Effector memory CD8-positive, alpha-beta T cell (primary cell): ENCODE results near the gene HMGCS2.
"Not testable (repeated sequence)": the region's sequence is repeated elsewhere in the genome, so short reads cannot be mapped to it uniquely, and the experiment has no call there.

Experiments
- ATAC-seq: fragments of 150-1000 bp; cut with Tn5 transposase; replicated peaks from 2 replicates; pipeline ENCODE4 v1.10.0; 2021; ENCODE audit warnings: mild to moderate bottlenecking, moderate library complexity
- DNase-seq, 3 experiments: peaks; one replicate each; pipeline ENCODE4 v3.0.0; 2021
- H3K27ac Mint-ChIP-seq, 2 donors: one replicate each; pipeline ENCODE4 v1.8.0; 2022; ENCODE audit warnings: mild to moderate bottlenecking in 2 of 2, mixed read lengths in 2 of 2, moderate library complexity in 2 of 2
- H3K27me3 Mint-ChIP-seq, 2 donors: one replicate each; pipeline ENCODE4 v1.8.0; 2022; ENCODE audit warnings: mixed read lengths in 2 of 2
- H3K36me3 Mint-ChIP-seq: one replicate; pipeline ENCODE4 v1.8.0; 2022; ENCODE audit warnings: mild to moderate bottlenecking, moderate library complexity, mixed read lengths; ENCODE audit not compliant: insufficient read depth
- H3K4me1 Mint-ChIP-seq, 2 donors: one replicate each; pipeline ENCODE4 v1.8.0; 2022; ENCODE audit warnings: low read depth in 2 of 2, mixed read lengths in 2 of 2
- H3K4me3 Mint-ChIP-seq, 2 donors: one replicate each; pipeline ENCODE4 v1.8.0; 2022; ENCODE audit warnings: mild to moderate bottlenecking in 2 of 2, mixed read lengths in 2 of 2, moderate library complexity in 2 of 2
- H3K9me3 Mint-ChIP-seq, 2 donors: one replicate each; pipeline ENCODE4 v1.8.0; 2022; ENCODE audit warnings: mixed read lengths in 2 of 2

HMGCS2 gene

DNA sequence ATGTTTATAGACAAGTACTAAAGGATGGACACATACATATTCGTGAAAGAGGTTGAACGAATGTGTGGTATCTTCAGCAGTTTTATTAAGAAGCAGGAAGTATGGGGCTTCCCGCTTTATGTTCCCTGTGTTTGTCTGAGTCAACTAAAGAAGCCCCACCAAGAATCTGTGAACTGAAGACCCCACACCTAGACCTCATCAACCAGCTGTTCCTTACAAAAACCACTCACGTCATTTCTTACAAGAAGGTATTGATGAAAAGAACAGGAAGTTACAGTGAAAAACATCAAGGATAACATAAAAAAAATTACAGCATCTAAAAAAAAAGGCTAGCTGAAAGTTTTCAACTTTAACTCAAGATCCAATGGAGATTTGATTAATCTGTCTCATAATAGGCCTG is 30.3 kb upstream of the HMGCS2 start:
- no peak overlapping the region for H3K27ac Mint-ChIP-seq
- H3K9me3 Mint-ChIP-seq, result no peaks in the 10 kb centered on the region
- no peaks in the 10 kb centered on the region for H3K4me1 Mint-ChIP-seq
- DNase-seq (no peak), ATAC-seq (no peak)
- H3K36me3 Mint-ChIP-seq, result peaks cover 3% of the 10 kb centered on the region
- no peak overlapping the region for H3K4me3 Mint-ChIP-seq
- peaks cover 0 to 19% of the 10 kb centered on the region in 2 donors for H3K27me3 Mint-ChIP-seq

- H3K36me3 Mint-ChIP-seq, result peaks cover 3% of the 10 kb centered on the region
- no peak overlapping the region for H3K27ac Mint-ChIP-seq
- no peaks in the 10 kb centered on the region for H3K4me1 Mint-ChIP-seq
- H3K4me3 Mint-ChIP-seq, result no peak overlapping the region
- ATAC-seq (no peak), DNase-seq (no peak)
- no peaks in the 10 kb centered on the region for H3K9me3 Mint-ChIP-seq
- peaks cover 0 to 33% of the 10 kb centered on the region in 2 donors for H3K27me3 Mint-ChIP-seq
These were observed 28.9 kb upstream of the HMGCS2 start for GRCh38 chr1:119797606-119798005.

GRCh38 chr1:119797162-119797561 is 28.5 kb upstream of the HMGCS2 start:
- no peak for ATAC-seq
- H3K9me3 Mint-ChIP-seq, result no peaks in the 10 kb centered on the region
- DNase-seq, result no peak
- H3K36me3 Mint-ChIP-seq, result peaks cover 3% of the 10 kb centered on the region
- no peak overlapping the region for H3K27ac Mint-ChIP-seq
- peaks cover 0 to 35% of the 10 kb centered on the region in 2 donors for H3K27me3 Mint-ChIP-seq
- H3K4me1 Mint-ChIP-seq, result no peaks in the 10 kb centered on the region
- no peak overlapping the region for H3K4me3 Mint-ChIP-seq

- H3K36me3 Mint-ChIP-seq, result no peaks in the 10 kb centered on the region
These were observed 26.8 kb upstream of the HMGCS2 start for GRCh38 chr1:119795261-119796200.

GRCh38 chr1:119794876-119795240 is 26.2 kb upstream of the HMGCS2 start:
- H3K27ac Mint-ChIP-seq, result no peak overlapping the region
- H3K4me1 Mint-ChIP-seq, result no peaks in the 10 kb centered on the region
- H3K27me3 Mint-ChIP-seq, result peaks cover 12 to 53% of the 10 kb centered on the region in 2 donors
- DNase-seq (no peak), ATAC-seq (no peak)
- no peaks in the 10 kb centered on the region for H3K9me3 Mint-ChIP-seq
- H3K4me3 Mint-ChIP-seq, result no peak overlapping the region
- no peaks in the 10 kb centered on the region for H3K36me3 Mint-ChIP-seq

More at GRCh38 chr1:119795261-119796200, 26.8 kb upstream of the HMGCS2 start:
- no peaks in the 10 kb centered on the region for H3K9me3 Mint-ChIP-seq
- ATAC-seq (no peak), DNase-seq (no peak)
- no peaks in the 10 kb centered on the region for H3K4me1 Mint-ChIP-seq
- H3K4me3 Mint-ChIP-seq, result no peak overlapping the region
- peaks cover 7 to 46% of the 10 kb centered on the region in 2 donors for H3K27me3 Mint-ChIP-seq
- no peak overlapping the region for H3K27ac Mint-ChIP-seq

- no peaks in the 10 kb centered on the region for H3K9me3 Mint-ChIP-seq
- peaks cover 12 to 56% of the 10 kb centered on the region in 2 donors for H3K27me3 Mint-ChIP-seq
- no peak overlapping the region for H3K4me3 Mint-ChIP-seq
- ATAC-seq (no peak), DNase-seq (no peak)
- no peaks in the 10 kb centered on the region for H3K36me3 Mint-ChIP-seq
- no peaks in the 10 kb centered on the region for H3K4me1 Mint-ChIP-seq
- peak overlapping the region in 1 of 2 donors; percentile 47 for H3K27ac Mint-ChIP-seq
These were observed 25.6 kb upstream of the HMGCS2 start for GRCh38 chr1:119794230-119794875.

- no peak for DNase-seq
- Mint-ChIP-seq H3K4me1 (no peaks in the 10 kb centered on the region), H3K4me3 (no peak overlapping the region), H3K27me3 (peaks cover 12 to 51% of the 10 kb centered on the region in 2 donors), H3K36me3 (no peaks in the 10 kb centered on the region), H3K27ac (no peak overlapping the region), H3K9me3 (no peaks in the 10 kb centered on the region)
- no peak for ATAC-seq
These were observed 22.7 kb upstream of the HMGCS2 start for GRCh38 chr1:119791377-119791776.

GRCh38 chr1:119790451-119791198 is 21.9 kb upstream of the HMGCS2 start:
- Mint-ChIP-seq H3K36me3 (no peaks in the 10 kb centered on the region), H3K4me1 (no peaks in the 10 kb centered on the region), H3K27ac (no peak overlapping the region), H3K9me3 (no peaks in the 10 kb centered on the region), H3K4me3 (no peak overlapping the region), H3K27me3 (peaks cover 12 to 58% of the 10 kb centered on the region in 2 donors)
- DNase-seq (no peak), ATAC-seq (no peak)

GRCh38 chr1:119787776-119788175 is 19.1 kb upstream of the HMGCS2 start:
- ATAC-seq (no peak), DNase-seq (no peak)
- Mint-ChIP-seq H3K27ac (no peak overlapping the region), H3K4me3 (no peak overlapping the region), H3K27me3 (peaks cover 12 to 42% of the 10 kb centered on the region in 2 donors), H3K36me3 (no peaks in the 10 kb centered on the region), H3K9me3 (no peaks in the 10 kb centered on the region), H3K4me1 (no peaks in the 10 kb centered on the region)

DNA sequence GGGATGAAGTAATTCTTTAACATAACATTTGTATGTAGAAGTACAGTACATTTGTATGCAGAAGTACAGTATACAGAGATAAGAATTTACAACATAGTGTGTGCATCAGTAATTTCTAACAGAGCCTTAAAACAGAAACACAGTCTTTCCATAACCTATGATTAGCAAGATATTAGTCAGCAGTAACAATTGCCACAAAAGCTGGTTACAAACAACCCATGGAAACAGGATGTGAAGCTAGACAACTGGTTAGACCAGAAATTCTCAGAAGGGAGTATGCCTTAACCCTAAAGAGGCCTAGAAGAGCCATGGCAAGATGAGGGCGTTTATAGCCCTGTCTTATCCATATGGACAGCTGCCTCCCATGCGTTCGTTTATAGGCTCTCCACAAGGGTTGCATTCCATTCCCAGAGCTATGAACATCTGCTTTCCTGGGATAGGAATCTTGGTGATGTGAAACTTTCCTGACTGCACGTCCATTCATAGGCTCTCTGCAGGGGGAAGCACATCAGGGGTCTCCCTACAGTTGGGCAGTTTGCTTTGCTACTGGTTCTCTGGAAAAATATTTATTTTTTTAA is 17.9 kb upstream of the HMGCS2 start:
- not testable (repeated sequence) for H3K36me3 Mint-ChIP-seq, H3K27ac Mint-ChIP-seq, DNase-seq, H3K4me1 Mint-ChIP-seq, ATAC-seq, H3K4me3 Mint-ChIP-seq, H3K9me3 Mint-ChIP-seq
- H3K27me3 Mint-ChIP-seq, result peaks cover 12 to 45% of the 10 kb centered on the region in 2 donors

- H3K9me3 Mint-ChIP-seq, H3K4me1 Mint-ChIP-seq, H3K4me3 Mint-ChIP-seq, H3K27ac Mint-ChIP-seq, ATAC-seq, DNase-seq, H3K36me3 Mint-ChIP-seq: not testable (repeated sequence)
- peaks cover 10 to 39% of the 10 kb centered on the region in 2 donors for H3K27me3 Mint-ChIP-seq
These were observed 17.3 kb upstream of the HMGCS2 start for GRCh38 chr1:119786046-119786445.

DNA sequence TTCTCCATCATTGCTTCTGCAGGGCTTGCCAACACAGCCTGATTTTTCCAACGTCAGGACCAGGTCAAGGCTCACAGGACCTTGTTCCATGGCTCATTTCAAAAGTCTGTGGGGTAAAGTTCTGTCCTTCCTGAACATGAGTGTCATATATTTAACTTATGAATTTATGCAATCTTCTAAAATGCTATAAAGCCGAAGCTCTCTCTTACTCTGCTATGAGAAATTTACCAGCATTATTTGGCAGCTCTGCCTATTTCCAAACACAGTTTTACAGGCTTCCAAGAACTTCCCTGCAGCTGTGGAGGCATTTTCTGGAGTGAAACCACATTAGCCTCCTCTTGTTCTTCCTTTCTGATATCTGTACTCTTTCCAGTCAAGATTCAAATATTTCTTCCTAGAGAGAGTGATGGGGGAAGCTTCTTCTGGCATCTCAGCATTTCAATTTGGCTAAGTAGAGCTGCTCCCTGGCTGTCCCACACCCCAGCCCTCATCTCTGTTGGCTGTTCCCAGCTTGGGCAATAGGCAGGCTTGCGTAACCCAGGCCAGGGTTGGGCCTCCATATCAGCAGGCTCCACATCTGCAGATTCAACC is 15.6 kb upstream of the HMGCS2 start:
- ATAC-seq, result no peak
- H3K9me3 Mint-ChIP-seq, result no peaks in the 10 kb centered on the region
- no peak overlapping the region for H3K4me3 Mint-ChIP-seq
- H3K27ac Mint-ChIP-seq, result no peak overlapping the region
- H3K36me3 Mint-ChIP-seq, result no peaks in the 10 kb centered on the region
- H3K27me3 Mint-ChIP-seq, result peaks cover 5 to 34% of the 10 kb centered on the region in 2 donors
- H3K4me1 Mint-ChIP-seq, result peaks cover 0 to 2% of the 10 kb centered on the region in 2 donors
- no peak for DNase-seq
